B cell (primary cell): ENCODE data around the gene NDST4. TPM values are rescaled to one million over a fixed set of nuclear protein-coding genes. Genes with fewer than 3 reads are reported as not detected.

Source experiments
- ATAC-seq: fragments of 200-7000 bp; cut with Tn5 transposase; one replicate; pipeline ENCODE4 v1.10.0; 2021; ENCODE audit warnings: low read depth, mild to moderate bottlenecking, moderate number of reproducible peaks, moderate library complexity
- CTCF ChIA-PET: fragments of 350-600 bp; sonication (Branson Sonifier 250); formaldehyde crosslinking; loops from one replicate; lab custom pipeline; 2021; ENCODE audit warnings: antibody characterized with exemption, inconsistent platforms; lab: Charles Lee
- POLR2A ChIA-PET: fragments of 350-600 bp; sonication (Branson Sonifier 250); formaldehyde crosslinking; loops from one replicate; lab custom pipeline; 2021; ENCODE audit warnings: antibody characterized with exemption; lab: Charles Lee
- DNase-seq: peaks from one replicate; pipeline ENCODE4 v3.0.0; 2013
- H2AFZ ChIP-seq: 2 replicates; pipeline ENCODE4 v1.6.1; 2012; ENCODE audit warnings: mild to moderate bottlenecking, low read depth, low read length; ENCODE audit not compliant: insufficient read depth, poor library complexity, severe bottlenecking
- H3K27ac ChIP-seq, 2 donors: 1 replicate in 1 of 2; 2 replicates in 1 of 2; pipeline ENCODE4 v1.5.1; 2012 to 2013; ENCODE audit warnings: low read length in 2 of 2, mild to moderate bottlenecking in 2 of 2, moderate library complexity in 1 of 2
- H3K27me3 ChIP-seq, 4 experiments: fragments of 200-600 bp in 1 of 4; sonication (generic) in 1 of 4; replicated peaks in 1 of 4; 1 replicate in 2 of 4; 2 replicates in 2 of 4; pipeline versions ENCODE4 v1.6.1 to v1.7.0; 2013 to 2016; ENCODE audit warnings: low read length in 3 of 4, mild to moderate bottlenecking in 2 of 4, mixed read lengths in 1 of 4, moderate library complexity in 1 of 4; ENCODE audit not compliant: insufficient read depth in 4 of 4, control insufficient read depth in 3 of 4; ENCODE audit errors: control extremely low read depth in 1 of 4
- H3K36me3 ChIP-seq, 2 experiments: replicated peaks in 1 of 2; 1 replicate in 1 of 2; 2 replicates in 1 of 2; pipeline versions ENCODE4 v1.6.1 to v1.7.1; 2013; ENCODE audit warnings: low read length in 1 of 2; ENCODE audit not compliant: insufficient read depth in 2 of 2, control insufficient read depth in 1 of 2; ENCODE audit errors: control extremely low read depth in 1 of 2, extremely low read depth in 1 of 2
- H3K4me1 ChIP-seq, 2 donors: fragments of 200-600 bp in 1 of 2; sonication (generic) in 1 of 2; 1 replicate in 1 of 2; 2 replicates in 1 of 2; pipeline versions ENCODE4 v1.5.1 to v1.6.1; 2013 to 2017; ENCODE audit warnings: low read length in 2 of 2; ENCODE audit not compliant: control insufficient read depth in 2 of 2, insufficient read depth in 2 of 2
- H3K4me2 ChIP-seq: replicated peaks from 2 replicates; pipeline ENCODE3; 2012; ENCODE audit warnings: mild to moderate bottlenecking, low read depth, low read length; ENCODE audit not compliant: poor library complexity, severe bottlenecking
- H3K4me3 ChIP-seq, 5 experiments: fragments of 200-600 bp in 1 of 5; sonication (generic) in 1 of 5; 1 replicate in 3 of 5; 2 replicates in 2 of 5; pipeline versions ENCODE4 v1.5.1 to v1.7.0; 2011 to 2016; ENCODE audit warnings: low read length in 4 of 5, mild to moderate bottlenecking in 4 of 5, low read depth in 2 of 5, control low read depth in 1 of 5, moderate library complexity in 1 of 5; ENCODE audit not compliant: insufficient read depth in 1 of 5; ENCODE audit errors: control extremely low read depth in 1 of 5, extremely low read depth in 1 of 5
- H3K79me2 ChIP-seq: fragments of 200-600 bp; sonication (generic); one replicate; pipeline ENCODE4 v1.6.0; 2016; ENCODE audit warnings: low read length; ENCODE audit not compliant: control insufficient read depth, insufficient read depth
- H3K9ac ChIP-seq: fragments of 200-600 bp; sonication (generic); 2 replicates; pipeline ENCODE4 v1.6.1; 2017; ENCODE audit warnings: mild to moderate bottlenecking, low read length, moderate library complexity
- H3K9me3 ChIP-seq, 3 donors: one replicate each; pipeline versions ENCODE4 v1.6.1 to v1.7.1; 2013; ENCODE audit warnings: low read length in 2 of 3; ENCODE audit not compliant: control insufficient read depth in 2 of 3, insufficient read depth in 1 of 3; ENCODE audit errors: control extremely low read depth in 1 of 3
- H4K20me1 ChIP-seq: 2 replicates; pipeline ENCODE4 v1.6.0; 2012; ENCODE audit warnings: mild to moderate bottlenecking, low read length; ENCODE audit not compliant: insufficient read depth, control insufficient read depth, poor library complexity, severe bottlenecking
- H3K27ac Mint-ChIP-seq: one replicate; pipeline ENCODE4 v1.8.0; 2021; ENCODE audit warnings: mixed read lengths
- H3K27me3 Mint-ChIP-seq: one replicate; pipeline ENCODE4 v1.8.0; 2021; ENCODE audit warnings: mixed read lengths
- H3K4me1 Mint-ChIP-seq: one replicate; pipeline ENCODE4 v1.8.0; 2021; ENCODE audit warnings: mixed read lengths
- H3K4me3 Mint-ChIP-seq: one replicate; pipeline ENCODE4 v1.8.0; 2021; ENCODE audit warnings: mixed read lengths
- H3K9me3 Mint-ChIP-seq: one replicate; pipeline ENCODE4 v1.8.0; 2022; ENCODE audit warnings: mixed read lengths; ENCODE audit not compliant: insufficient read depth
- EZH2 ChIP-seq: IDR thresholded peaks from 2 replicates; pipeline ENCODE4 v1.6.1; 2012; ENCODE audit warnings: borderline replicate concordance, low read depth, mild to moderate bottlenecking, moderate library complexity, low read length; ENCODE audit not compliant: insufficient read depth, poor library complexity, severe bottlenecking
- WGBS: methylation state at CpG from one replicate; pipeline ENCODE4 v1.1.5; 2013; ENCODE audit warnings: missing lambda C conversion rate; ENCODE audit not compliant: insufficient coverage; 5-methylcytosine and 5-hydroxymethylcytosine counted together
- intact Hi-C: fragments of 100-400 bp; cut with micrococcal nuclease; formaldehyde crosslinking; loops from one replicate; pipeline ENCODE4 v1.10.0; 2022
- polyA plus RNA-seq: library from polyadenylated mRNA; depleted of rRNA; stranded (reverse); fragments of >200 nt; gene quantifications from 2 replicates; pipeline ENCODE4 v1.2.3, GENCODE V29; 2012
- total RNA-seq, 2 donors: library from RNA; stranded (reverse); fragments of 120-200 nt in 1 of 2; gene quantifications; 1 replicate in 1 of 2; 2 replicates in 1 of 2; pipeline versions ENCODE4 v1.2.3 to v1.2.4, GENCODE V29; 2013 to 2022
- TF ChIP-seq, protein P1 (sequence below): fragments of 200-600 bp; IDR thresholded peaks from one replicate; pipeline ENCODE4 v1.8.0; 2022; ENCODE audit warnings: antibody characterized with exemption, mild to moderate bottlenecking

The NDST4 gene
- total and polyA plus RNA-seq, 2 donors (not counting 1 experiment from before 2014, with no cell fraction given), result not detected

DNA sequence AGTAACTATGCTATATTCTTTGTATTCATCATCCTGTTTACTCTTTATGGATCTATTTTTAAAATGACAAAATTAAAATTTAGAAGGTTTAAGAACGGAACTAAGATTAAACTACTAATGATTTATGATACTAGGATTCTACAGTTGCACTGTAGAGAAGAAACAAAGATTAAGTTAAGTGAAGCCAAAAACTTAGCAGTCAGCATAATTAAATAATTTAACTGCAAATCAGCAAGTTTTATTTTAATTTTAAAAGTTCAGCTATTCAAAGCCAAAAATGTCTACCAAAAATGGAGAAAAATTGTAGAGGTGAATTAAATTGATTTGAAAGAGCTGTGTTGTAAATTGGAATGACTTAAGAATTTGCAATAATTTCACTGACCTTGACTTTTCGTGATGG lies 30.8 kb downstream of the NDST4 start:
- CTCF ChIA-PET, result no interaction called here
- DNase-seq, result no peak
- Mint-ChIP-seq H3K9me3 (peaks cover 8% of the 10 kb centered on the region), H3K27ac (no peak overlapping the region), H3K4me3 (no peak overlapping the region), H3K27me3 (no peaks in the 10 kb centered on the region), H3K4me1 (no peaks in the 10 kb centered on the region)
- H3K79me2 ChIP-seq, result no peaks in the 10 kb centered on the region
- H3K36me3 ChIP-seq, result no peaks in the 10 kb centered on the region
- no peak overlapping the region for H3K4me2 ChIP-seq
- no peak overlapping the region for H3K27ac ChIP-seq
- TF ChIP-seq EZH2, result no peak
- TF ChIP-seq, protein P1, sequence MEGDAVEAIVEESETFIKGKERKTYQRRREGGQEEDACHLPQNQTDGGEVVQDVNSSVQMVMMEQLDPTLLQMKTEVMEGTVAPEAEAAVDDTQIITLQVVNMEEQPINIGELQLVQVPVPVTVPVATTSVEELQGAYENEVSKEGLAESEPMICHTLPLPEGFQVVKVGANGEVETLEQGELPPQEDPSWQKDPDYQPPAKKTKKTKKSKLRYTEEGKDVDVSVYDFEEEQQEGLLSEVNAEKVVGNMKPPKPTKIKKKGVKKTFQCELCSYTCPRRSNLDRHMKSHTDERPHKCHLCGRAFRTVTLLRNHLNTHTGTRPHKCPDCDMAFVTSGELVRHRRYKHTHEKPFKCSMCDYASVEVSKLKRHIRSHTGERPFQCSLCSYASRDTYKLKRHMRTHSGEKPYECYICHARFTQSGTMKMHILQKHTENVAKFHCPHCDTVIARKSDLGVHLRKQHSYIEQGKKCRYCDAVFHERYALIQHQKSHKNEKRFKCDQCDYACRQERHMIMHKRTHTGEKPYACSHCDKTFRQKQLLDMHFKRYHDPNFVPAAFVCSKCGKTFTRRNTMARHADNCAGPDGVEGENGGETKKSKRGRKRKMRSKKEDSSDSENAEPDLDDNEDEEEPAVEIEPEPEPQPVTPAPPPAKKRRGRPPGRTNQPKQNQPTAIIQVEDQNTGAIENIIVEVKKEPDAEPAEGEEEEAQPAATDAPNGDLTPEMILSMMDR, result no peak
- intact Hi-C loops, result no loop called here
- H4K20me1 ChIP-seq, result no peaks in the 10 kb centered on the region
- H2AFZ ChIP-seq, result no peak overlapping the region
- H3K9me3 ChIP-seq, result peaks cover 0 to 8% (median 0%) of the 10 kb centered on the region in 3 donors
- WGBS, result no CpG with 5 or more reads among the region's 2 CpGs
- ATAC-seq, result no peak
- POLR2A ChIA-PET, result no interaction called here
- no peak overlapping the region for H3K9ac ChIP-seq
- no peaks in the 10 kb centered on the region for H3K27me3 ChIP-seq
- no peaks in the 10 kb centered on the region for H3K4me1 ChIP-seq
- H3K4me3 ChIP-seq, result no peak overlapping the region

DNA sequence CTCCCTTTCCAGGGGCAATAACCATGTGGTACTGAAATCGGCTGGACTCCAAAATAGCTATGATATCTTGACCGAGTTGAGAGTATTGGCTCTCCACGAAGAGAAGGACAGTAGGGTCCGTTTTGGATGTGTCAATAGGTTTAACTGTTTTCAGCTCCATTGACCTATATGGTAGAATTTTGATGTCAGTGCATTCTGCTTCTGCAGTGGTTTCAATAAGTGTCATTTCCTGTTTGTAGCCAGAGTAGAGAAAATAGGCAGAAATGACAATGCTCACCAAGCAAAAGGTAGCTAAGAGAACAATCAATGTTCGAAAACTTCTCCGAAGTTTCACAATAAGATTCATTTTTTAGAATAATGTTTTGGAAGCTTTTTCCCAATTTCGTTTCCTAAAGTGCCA lies 36.7 kb downstream of the NDST4 start:
- Histone ChIP-seq H4K20me1 (no peaks in the 10 kb centered on the region), H2AFZ (no peak overlapping the region), H3K36me3 (no peaks in the 10 kb centered on the region), H3K4me1 (no peaks in the 10 kb centered on the region), H3K9ac (no peak overlapping the region), H3K4me2 (no peak overlapping the region), H3K9me3 (no peaks in the 10 kb centered on the region), H3K4me3 (no peak overlapping the region), H3K79me2 (no peaks in the 10 kb centered on the region), H3K27ac (no peak overlapping the region), H3K27me3 (no peaks in the 10 kb centered on the region)
- Mint-ChIP-seq H3K4me1 (no peaks in the 10 kb centered on the region), H3K27ac (no peak overlapping the region), H3K4me3 (no peak overlapping the region), H3K9me3 (no peaks in the 10 kb centered on the region), H3K27me3 (no peaks in the 10 kb centered on the region)
- CTCF ChIA-PET, result no interaction called here
- intact Hi-C loops, result no loop called here
- POLR2A ChIA-PET, result no interaction called here
- 82% methylated on average over 4 of the region's 7 CpGs for whole genome bisulfite sequencing
- TF ChIP-seq EZH2, result no peak
- TF ChIP-seq, protein P1, result no peak
- no peak for DNase-seq
- ATAC-seq, result no peak
